GM23338 (cell line): Measurements from ENCODE around the gene DDX39B.

Experiments used
- CREB1 ChIP-seq: fragments of 250-450 bp; sonication (Bioruptor Pico); IDR thresholded peaks from 2 replicates; pipeline ENCODE4 v1.5.0; 2020; ENCODE audit warnings: low read depth, mild to moderate bottlenecking, moderate library complexity
- ETS1 ChIP-seq: IDR thresholded peaks from 2 replicates; pipeline ENCODE4 v1.6.1; 2016; ENCODE audit warnings: antibody characterized with exemption
- EZH2 ChIP-seq: fragments of 200-600 bp; sonication (generic); IDR thresholded peaks from one replicate; pipeline ENCODE4 v1.8.0; 2017; ENCODE audit warnings: antibody characterized with exemption, mild to moderate bottlenecking, low read depth; ENCODE audit not compliant: unreplicated experiment
- EZH2phosphoT487 ChIP-seq: fragments of 200-600 bp; sonication (generic); IDR thresholded peaks from one replicate; pipeline ENCODE4 v1.8.1; 2018; ENCODE audit warnings: antibody characterized with exemption; ENCODE audit not compliant: unreplicated experiment
- JUNB ChIP-seq: IDR thresholded peaks from one replicate; pipeline ENCODE4 v1.6.1; 2016; ENCODE audit warnings: antibody characterized with exemption; ENCODE audit not compliant: unreplicated experiment
- POLR2AphosphoS5 ChIP-seq: IDR thresholded peaks from 2 replicates; pipeline ENCODE4 v1.6.1; 2016; ENCODE audit warnings: antibody characterized with exemption, low read depth
- TF ChIP-seq, protein P1 (sequence below), 2 experiments: fragments of 200-600 bp in 1 of 2; sonication (generic) in 1 of 2; conservative IDR thresholded peaks; 2 replicates each; pipeline versions ENCODE4 v1.5.1 to v1.6.1; 2016 to 2017; ENCODE audit warnings: antibody characterized with exemption in 2 of 2, low read depth in 2 of 2, mild to moderate bottlenecking in 2 of 2, moderate library complexity in 1 of 2
- TF ChIP-seq, protein P2 (sequence below): IDR thresholded peaks from one replicate; pipeline ENCODE4 v1.6.1; 2018; ENCODE audit warnings: antibody characterized with exemption; ENCODE audit not compliant: unreplicated experiment

DNA sequence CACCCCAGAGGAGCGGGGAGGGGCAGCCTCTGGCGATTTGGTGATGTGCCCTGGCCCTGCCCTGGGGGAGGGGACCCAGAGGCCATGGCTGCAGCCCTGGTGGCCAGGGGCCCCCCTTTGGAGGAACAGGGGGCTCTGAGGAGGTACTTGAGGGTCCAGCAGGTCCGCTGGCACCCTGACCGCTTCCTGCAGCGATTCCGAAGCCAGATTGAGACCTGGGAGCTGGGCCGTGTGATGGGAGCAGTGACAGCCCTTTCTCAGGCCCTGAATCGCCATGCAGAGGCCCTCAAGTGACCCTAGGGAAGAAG, 16.5 kb upstream of the DDX39B start:
- TF ChIP-seq, protein P1, sequence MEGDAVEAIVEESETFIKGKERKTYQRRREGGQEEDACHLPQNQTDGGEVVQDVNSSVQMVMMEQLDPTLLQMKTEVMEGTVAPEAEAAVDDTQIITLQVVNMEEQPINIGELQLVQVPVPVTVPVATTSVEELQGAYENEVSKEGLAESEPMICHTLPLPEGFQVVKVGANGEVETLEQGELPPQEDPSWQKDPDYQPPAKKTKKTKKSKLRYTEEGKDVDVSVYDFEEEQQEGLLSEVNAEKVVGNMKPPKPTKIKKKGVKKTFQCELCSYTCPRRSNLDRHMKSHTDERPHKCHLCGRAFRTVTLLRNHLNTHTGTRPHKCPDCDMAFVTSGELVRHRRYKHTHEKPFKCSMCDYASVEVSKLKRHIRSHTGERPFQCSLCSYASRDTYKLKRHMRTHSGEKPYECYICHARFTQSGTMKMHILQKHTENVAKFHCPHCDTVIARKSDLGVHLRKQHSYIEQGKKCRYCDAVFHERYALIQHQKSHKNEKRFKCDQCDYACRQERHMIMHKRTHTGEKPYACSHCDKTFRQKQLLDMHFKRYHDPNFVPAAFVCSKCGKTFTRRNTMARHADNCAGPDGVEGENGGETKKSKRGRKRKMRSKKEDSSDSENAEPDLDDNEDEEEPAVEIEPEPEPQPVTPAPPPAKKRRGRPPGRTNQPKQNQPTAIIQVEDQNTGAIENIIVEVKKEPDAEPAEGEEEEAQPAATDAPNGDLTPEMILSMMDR (conservative IDR thresholded peaks at IDR 0.05; ENCODE audit: low read depth in 2 of 2), result no peak
- TF ChIP-seq POLR2AphosphoS5 (no peak), CREB1 (CRISPR knock-in tag) (no peak), EZH2phosphoT487 (no peak), JUNB (no peak), EZH2 (no peak), ETS1 (no peak)
- TF ChIP-seq, protein P2, sequence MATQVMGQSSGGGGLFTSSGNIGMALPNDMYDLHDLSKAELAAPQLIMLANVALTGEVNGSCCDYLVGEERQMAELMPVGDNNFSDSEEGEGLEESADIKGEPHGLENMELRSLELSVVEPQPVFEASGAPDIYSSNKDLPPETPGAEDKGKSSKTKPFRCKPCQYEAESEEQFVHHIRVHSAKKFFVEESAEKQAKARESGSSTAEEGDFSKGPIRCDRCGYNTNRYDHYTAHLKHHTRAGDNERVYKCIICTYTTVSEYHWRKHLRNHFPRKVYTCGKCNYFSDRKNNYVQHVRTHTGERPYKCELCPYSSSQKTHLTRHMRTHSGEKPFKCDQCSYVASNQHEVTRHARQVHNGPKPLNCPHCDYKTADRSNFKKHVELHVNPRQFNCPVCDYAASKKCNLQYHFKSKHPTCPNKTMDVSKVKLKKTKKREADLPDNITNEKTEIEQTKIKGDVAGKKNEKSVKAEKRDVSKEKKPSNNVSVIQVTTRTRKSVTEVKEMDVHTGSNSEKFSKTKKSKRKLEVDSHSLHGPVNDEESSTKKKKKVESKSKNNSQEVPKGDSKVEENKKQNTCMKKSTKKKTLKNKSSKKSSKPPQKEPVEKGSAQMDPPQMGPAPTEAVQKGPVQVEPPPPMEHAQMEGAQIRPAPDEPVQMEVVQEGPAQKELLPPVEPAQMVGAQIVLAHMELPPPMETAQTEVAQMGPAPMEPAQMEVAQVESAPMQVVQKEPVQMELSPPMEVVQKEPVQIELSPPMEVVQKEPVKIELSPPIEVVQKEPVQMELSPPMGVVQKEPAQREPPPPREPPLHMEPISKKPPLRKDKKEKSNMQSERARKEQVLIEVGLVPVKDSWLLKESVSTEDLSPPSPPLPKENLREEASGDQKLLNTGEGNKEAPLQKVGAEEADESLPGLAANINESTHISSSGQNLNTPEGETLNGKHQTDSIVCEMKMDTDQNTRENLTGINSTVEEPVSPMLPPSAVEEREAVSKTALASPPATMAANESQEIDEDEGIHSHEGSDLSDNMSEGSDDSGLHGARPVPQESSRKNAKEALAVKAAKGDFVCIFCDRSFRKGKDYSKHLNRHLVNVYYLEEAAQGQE, result no peak
